Trophoblast cell (in vitro differentiated cells and primary cell): ENCODE measurements around the gene DLG2.

Source experiments
- DNase-seq, 2 donors: peaks; one replicate each; pipeline ENCODE4 v3.0.0-alpha.2; 2016
- H2AFZ ChIP-seq: 2 replicates; pipeline ENCODE4 v1.6.1; 2013; ENCODE audit warnings: low read length, moderate library complexity, mild to moderate bottlenecking; ENCODE audit not compliant: insufficient read depth, poor library complexity
- H2AK5ac ChIP-seq: 2 replicates; pipeline ENCODE4 v1.6.1; 2013; ENCODE audit warnings: mild to moderate bottlenecking, low read length
- H2BK120ac ChIP-seq: 2 replicates; pipeline ENCODE4 v1.6.1; 2013; ENCODE audit warnings: low read length, mild to moderate bottlenecking, moderate library complexity; ENCODE audit not compliant: insufficient read depth, poor library complexity
- H2BK12ac ChIP-seq: 2 replicates; pipeline ENCODE4 v1.6.1; 2013; ENCODE audit warnings: mild to moderate bottlenecking, low read length, moderate library complexity
- H2BK5ac ChIP-seq: 2 replicates; pipeline ENCODE4 v1.6.1; 2013; ENCODE audit warnings: low read length, low read depth, moderate library complexity, mild to moderate bottlenecking; ENCODE audit not compliant: poor library complexity
- H3K14ac ChIP-seq: 2 replicates; pipeline ENCODE4 v1.6.1; 2013; ENCODE audit warnings: mild to moderate bottlenecking, low read length
- H3K18ac ChIP-seq: 2 replicates; pipeline ENCODE4 v1.6.1; 2013; ENCODE audit warnings: mild to moderate bottlenecking, low read length
- H3K23ac ChIP-seq: 2 replicates; pipeline ENCODE4 v1.6.1; 2013; ENCODE audit warnings: low read length
- H3K27ac ChIP-seq: 2 replicates; pipeline ENCODE4 v1.5.1; 2013; ENCODE audit warnings: low read depth, mild to moderate bottlenecking, inconsistent platforms, low read length, moderate library complexity
- H3K27me3 ChIP-seq: 2 replicates; pipeline ENCODE4 v1.6.1; 2013; ENCODE audit warnings: inconsistent platforms, mild to moderate bottlenecking, low read length, moderate library complexity; ENCODE audit not compliant: insufficient read depth
- H3K36me3 ChIP-seq, 2 experiments: 1 replicate in 1 of 2; 2 replicates in 1 of 2; pipeline ENCODE4 v1.6.1; 2013; ENCODE audit warnings: low read length in 2 of 2, mild to moderate bottlenecking in 2 of 2, moderate library complexity in 1 of 2; ENCODE audit not compliant: insufficient read depth in 2 of 2, control insufficient read depth in 1 of 2
- H3K4ac ChIP-seq: 2 replicates; pipeline ENCODE4 v1.6.1; 2013; ENCODE audit warnings: low read depth, mild to moderate bottlenecking, low read length, moderate library complexity
- H3K4me1 ChIP-seq, 2 experiments: 1 replicate in 1 of 2; 2 replicates in 1 of 2; pipeline ENCODE4 v1.6.1; 2013; ENCODE audit warnings: low read length in 2 of 2, mild to moderate bottlenecking in 2 of 2, moderate library complexity in 1 of 2; ENCODE audit not compliant: insufficient read depth in 2 of 2, control insufficient read depth in 1 of 2
- H3K4me2 ChIP-seq: 2 replicates; pipeline ENCODE4 v1.6.1; 2013; ENCODE audit warnings: inconsistent platforms, mild to moderate bottlenecking, low read length, moderate library complexity
- H3K4me3 ChIP-seq: 2 replicates; pipeline ENCODE4 v1.5.1; 2013; ENCODE audit warnings: mild to moderate bottlenecking, low read depth, low read length, inconsistent platforms
- H3K79me1 ChIP-seq: one replicate; pipeline ENCODE4 v1.6.1; 2013; ENCODE audit warnings: low read length
- H3K79me2 ChIP-seq: 2 replicates; pipeline ENCODE4 v1.6.1; 2013; ENCODE audit warnings: low read length, mild to moderate bottlenecking; ENCODE audit not compliant: control insufficient read depth, insufficient read depth, poor library complexity
- H3K9ac ChIP-seq: 2 replicates; pipeline ENCODE4 v1.6.1; 2013; ENCODE audit warnings: mild to moderate bottlenecking, low read length
- H3K9me3 ChIP-seq: 2 replicates; pipeline ENCODE4 v1.6.1; 2013; ENCODE audit warnings: low read depth, mild to moderate bottlenecking, control low read depth, inconsistent platforms, low read length; ENCODE audit not compliant: insufficient read depth
- H4K12ac ChIP-seq: 2 replicates; pipeline ENCODE4 v1.6.1; 2013; ENCODE audit warnings: low read depth, mild to moderate bottlenecking, low read length, moderate library complexity
- H4K8ac ChIP-seq: 2 replicates; pipeline ENCODE4 v1.6.1; 2013; ENCODE audit warnings: low read depth, mild to moderate bottlenecking, low read length, moderate library complexity
- H4K91ac ChIP-seq: one replicate; pipeline ENCODE4 v1.6.1; 2013; ENCODE audit warnings: low read depth, mild to moderate bottlenecking, low read length, moderate library complexity
- WGBS: extraction: QIAGEN DNeasy Blood & Tissue Kit; methylation state at CpG from one replicate; pipeline ENCODE4 v1.1.7; 2013; ENCODE audit warnings: missing lambda C conversion rate; ENCODE audit not compliant: insufficient read length, insufficient coverage; ENCODE audit errors: extremely low coverage; 5-methylcytosine and 5-hydroxymethylcytosine counted together

DLG2 gene

GRCh38 chr11:83982825-83983224 lies 1644.3 kb downstream of the DLG2 start:
- Histone ChIP-seq H2BK12ac (no peak overlapping the region), H3K4me1 (no peaks in the 10 kb centered on the region), H3K27ac (no peak overlapping the region), H3K14ac (no peak overlapping the region), H4K91ac (no peak overlapping the region), H3K9me3 (no peaks in the 10 kb centered on the region), H3K79me1 (no peaks in the 10 kb centered on the region), H2BK5ac (no peak overlapping the region), H2AK5ac (no peak overlapping the region), H3K36me3 (no peaks in the 10 kb centered on the region), H3K4me3 (no peak overlapping the region), H3K79me2 (no peaks in the 10 kb centered on the region), H2BK120ac (no peak overlapping the region), H3K4ac (no peak overlapping the region), H3K9ac (no peak overlapping the region), H3K23ac (no peak overlapping the region), H2AFZ (no peak overlapping the region), H4K8ac (no peak overlapping the region), H3K4me2 (no peak overlapping the region), H3K27me3 (no peaks in the 10 kb centered on the region), H4K12ac (no peak overlapping the region), H3K18ac (no peak overlapping the region)
- no CpG with 5 or more reads among the region's 4 CpGs for WGBS
- no peak for DNase-seq

GRCh38 chr11:83979593-83979992 lies 1647.6 kb downstream of the DLG2 start:
- Histone ChIP-seq H3K79me2 (no peaks in the 10 kb centered on the region), H3K27ac (no peak overlapping the region), H3K4me3 (no peak overlapping the region), H4K12ac (no peak overlapping the region), H3K4me1 (no peaks in the 10 kb centered on the region), H2BK12ac (no peak overlapping the region), H4K8ac (no peak overlapping the region), H3K4ac (no peak overlapping the region), H3K9ac (no peak overlapping the region), H3K9me3 (no peaks in the 10 kb centered on the region), H3K14ac (no peak overlapping the region), H4K91ac (no peak overlapping the region), H3K18ac (no peak overlapping the region), H2AFZ (no peak overlapping the region), H3K36me3 (no peaks in the 10 kb centered on the region), H3K4me2 (no peak overlapping the region), H2AK5ac (no peak overlapping the region), H2BK120ac (no peak overlapping the region), H3K23ac (no peak overlapping the region), H2BK5ac (no peak overlapping the region), H3K27me3 (no peaks in the 10 kb centered on the region), H3K79me1 (no peaks in the 10 kb centered on the region)
- DNase-seq: no peak
- no CpG with 5 or more reads among the region's 1 CpG for WGBS

GRCh38 chr11:83978942-83979341 lies 1648.2 kb downstream of the DLG2 start:
- H3K14ac ChIP-seq: no peak overlapping the region

GRCh38 chr11:83976086-83976485 lies 1651.1 kb downstream of the DLG2 start:
- DNase-seq: no peak
- Histone ChIP-seq H3K27ac (no peak overlapping the region), H3K36me3 (no peaks in the 10 kb centered on the region)

More at GRCh38 chr11:83978942-83979341, 1648.2 kb downstream of the DLG2 start:
- H3K9me3 ChIP-seq: no peaks in the 10 kb centered on the region
- no peak overlapping the region for H3K9ac ChIP-seq
- H2BK5ac ChIP-seq: no peak overlapping the region
- no peak overlapping the region for H4K12ac ChIP-seq
- no peak for DNase-seq
- no CpG with 5 or more reads among the region's 1 CpG for WGBS
- no peak overlapping the region for H3K4ac ChIP-seq
- H3K79me2 ChIP-seq: no peaks in the 10 kb centered on the region
- no peak overlapping the region for H2AK5ac ChIP-seq
- no peak overlapping the region for H3K27ac ChIP-seq
- no peak overlapping the region for H2BK120ac ChIP-seq
- no peaks in the 10 kb centered on the region for H3K36me3 ChIP-seq
- H3K27me3 ChIP-seq: no peaks in the 10 kb centered on the region
- H3K79me1 ChIP-seq: no peaks in the 10 kb centered on the region
- no peak overlapping the region for H3K18ac ChIP-seq
- H3K4me3 ChIP-seq: no peak overlapping the region
- H3K23ac ChIP-seq: no peak overlapping the region
- no peak overlapping the region for H4K8ac ChIP-seq
- H2AFZ ChIP-seq: no peak overlapping the region
- H2BK12ac ChIP-seq: no peak overlapping the region
- H3K4me1 ChIP-seq: no peaks in the 10 kb centered on the region
- H3K4me2 ChIP-seq: no peak overlapping the region
- H4K91ac ChIP-seq: no peak overlapping the region

More at GRCh38 chr11:83976086-83976485, 1651.1 kb downstream of the DLG2 start:
- no peak overlapping the region for H4K8ac ChIP-seq
- no peak overlapping the region for H2AFZ ChIP-seq
- no peak overlapping the region for H4K91ac ChIP-seq
- H2BK5ac ChIP-seq: no peak overlapping the region
- H3K9ac ChIP-seq: no peak overlapping the region
- H2BK120ac ChIP-seq: no peak overlapping the region
- no peaks in the 10 kb centered on the region for H3K4me1 ChIP-seq
- no peak overlapping the region for H3K4me3 ChIP-seq
- no peak overlapping the region for H3K14ac ChIP-seq
- no peaks in the 10 kb centered on the region for H3K79me1 ChIP-seq
- no peaks in the 10 kb centered on the region for H3K9me3 ChIP-seq
- no peaks in the 10 kb centered on the region for H3K79me2 ChIP-seq
- no peak overlapping the region for H2BK12ac ChIP-seq
- no peak overlapping the region for H3K4ac ChIP-seq
- H3K23ac ChIP-seq: no peak overlapping the region
- H3K18ac ChIP-seq: no peak overlapping the region
- no peak overlapping the region for H3K4me2 ChIP-seq
- H2AK5ac ChIP-seq: no peak overlapping the region
- no peak overlapping the region for H4K12ac ChIP-seq
- no peaks in the 10 kb centered on the region for H3K27me3 ChIP-seq
